ENCODE results near the gene KLHL4. TPM values are rescaled to one million over a fixed set of nuclear protein-coding genes. Genes with fewer than 3 reads are reported as not detected.
A peak's percentile ranks its signal among the peaks of the same experiment; 100 is the strongest.

The KLHL4 gene
- total and polyA plus RNA-seq, 9 of the 15 experiments (the other 6 are each of a cell fraction or from before 2014, with no cell fraction given) = 0.04 to 0.16 (median 0.06) TPM; not detected in 1

DNA sequence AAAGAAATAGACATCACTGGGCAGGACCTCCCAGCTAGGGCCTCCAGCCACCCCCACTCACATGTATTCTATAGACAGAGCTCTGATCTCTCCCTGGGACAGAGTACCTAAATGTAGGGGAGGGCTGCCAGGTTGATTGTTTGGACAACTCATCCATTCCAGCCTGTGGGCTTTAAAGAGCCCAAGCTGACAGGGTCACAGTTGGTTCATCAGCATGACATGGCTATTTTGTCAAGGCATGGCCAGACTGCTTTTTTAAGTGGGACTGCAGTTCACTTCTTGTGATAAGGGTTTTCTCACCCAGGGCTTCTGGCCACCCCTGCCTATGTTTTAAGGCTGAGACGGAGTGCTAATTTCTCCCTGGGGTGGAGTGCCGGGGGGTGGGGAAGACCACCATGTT, 63.3 kb downstream of the KLHL4 start (continued):
- TF ChIP-seq NFE2 (IDR thresholded peaks at IDR 0.05; ENCODE audit: low read depth) = peak; percentile 91
- no peak for TF ChIP-seq MTF1 (CRISPR knock-in tag; IDR thresholded peaks at IDR 0.05; ENCODE audit: borderline replicate concordance)
- TF ChIP-seq, protein P1, sequence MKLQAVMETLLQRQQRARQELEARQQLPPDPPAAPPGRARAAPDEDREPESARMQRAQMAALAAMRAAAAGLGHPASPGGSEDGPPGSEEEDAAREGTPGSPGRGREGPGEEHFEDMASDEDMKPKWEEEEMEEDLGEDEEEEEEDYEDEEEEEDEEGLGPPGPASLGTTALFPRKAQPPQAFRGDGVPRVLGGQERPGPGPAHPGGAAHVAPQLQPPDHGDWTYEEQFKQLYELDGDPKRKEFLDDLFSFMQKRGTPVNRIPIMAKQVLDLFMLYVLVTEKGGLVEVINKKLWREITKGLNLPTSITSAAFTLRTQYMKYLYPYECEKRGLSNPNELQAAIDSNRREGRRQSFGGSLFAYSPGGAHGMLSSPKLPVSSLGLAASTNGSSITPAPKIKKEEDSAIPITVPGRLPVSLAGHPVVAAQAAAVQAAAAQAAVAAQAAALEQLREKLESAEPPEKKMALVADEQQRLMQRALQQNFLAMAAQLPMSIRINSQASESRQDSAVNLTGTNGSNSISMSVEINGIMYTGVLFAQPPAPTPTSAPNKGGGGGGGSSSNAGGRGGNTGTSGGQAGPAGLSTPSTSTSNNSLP (IDR thresholded peaks at IDR 0.05; ENCODE audit: borderline replicate concordance, low read depth, low read length) = no peak
- TF ChIP-seq WHSC1 (IDR thresholded peaks at IDR 0.05; ENCODE audit: low read length) = no peak
- TF ChIP-seq RBFOX2 (IDR thresholded peaks at IDR 0.05; ENCODE audit: low read depth, low read length) = no peak
- no peak for TF ChIP-seq TAF9B (IDR thresholded peaks at IDR 0.05; ENCODE audit: partially characterized antibody)
- TF ChIP-seq DPF2 (IDR thresholded peaks at IDR 0.05) = no peak
- no peak for TF ChIP-seq TSC22D4 (tag; IDR thresholded peaks at IDR 0.05)
- 0 out of 4 replicates have a peak, but pooled peaks of 1 of the 2 experiments have one; percentile 11 for TF ChIP-seq KDM1A (IDR thresholded peaks at IDR 0.05)
- TF ChIP-seq, protein P2, sequence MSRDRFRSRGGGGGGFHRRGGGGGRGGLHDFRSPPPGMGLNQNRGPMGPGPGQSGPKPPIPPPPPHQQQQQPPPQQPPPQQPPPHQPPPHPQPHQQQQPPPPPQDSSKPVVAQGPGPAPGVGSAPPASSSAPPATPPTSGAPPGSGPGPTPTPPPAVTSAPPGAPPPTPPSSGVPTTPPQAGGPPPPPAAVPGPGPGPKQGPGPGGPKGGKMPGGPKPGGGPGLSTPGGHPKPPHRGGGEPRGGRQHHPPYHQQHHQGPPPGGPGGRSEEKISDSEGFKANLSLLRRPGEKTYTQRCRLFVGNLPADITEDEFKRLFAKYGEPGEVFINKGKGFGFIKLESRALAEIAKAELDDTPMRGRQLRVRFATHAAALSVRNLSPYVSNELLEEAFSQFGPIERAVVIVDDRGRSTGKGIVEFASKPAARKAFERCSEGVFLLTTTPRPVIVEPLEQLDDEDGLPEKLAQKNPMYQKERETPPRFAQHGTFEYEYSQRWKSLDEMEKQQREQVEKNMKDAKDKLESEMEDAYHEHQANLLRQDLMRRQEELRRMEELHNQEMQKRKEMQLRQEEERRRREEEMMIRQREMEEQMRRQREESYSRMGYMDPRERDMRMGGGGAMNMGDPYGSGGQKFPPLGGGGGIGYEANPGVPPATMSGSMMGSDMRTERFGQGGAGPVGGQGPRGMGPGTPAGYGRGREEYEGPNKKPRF (IDR thresholded peaks at IDR 0.05; ENCODE audit: low read depth, low read length) = no peak
- TF ChIP-seq MAFG (tag; conservative IDR thresholded peaks at IDR 0.05) = peak; percentile 83
- TF ChIP-seq CBFA2T2 (conservative IDR thresholded peaks at IDR 0.05) = no peak
- TF ChIP-seq HDAC3 (IDR thresholded peaks at IDR 0.05; ENCODE audit: borderline replicate concordance, partially characterized antibody) = no peak
- TF ChIP-seq, protein P3, sequence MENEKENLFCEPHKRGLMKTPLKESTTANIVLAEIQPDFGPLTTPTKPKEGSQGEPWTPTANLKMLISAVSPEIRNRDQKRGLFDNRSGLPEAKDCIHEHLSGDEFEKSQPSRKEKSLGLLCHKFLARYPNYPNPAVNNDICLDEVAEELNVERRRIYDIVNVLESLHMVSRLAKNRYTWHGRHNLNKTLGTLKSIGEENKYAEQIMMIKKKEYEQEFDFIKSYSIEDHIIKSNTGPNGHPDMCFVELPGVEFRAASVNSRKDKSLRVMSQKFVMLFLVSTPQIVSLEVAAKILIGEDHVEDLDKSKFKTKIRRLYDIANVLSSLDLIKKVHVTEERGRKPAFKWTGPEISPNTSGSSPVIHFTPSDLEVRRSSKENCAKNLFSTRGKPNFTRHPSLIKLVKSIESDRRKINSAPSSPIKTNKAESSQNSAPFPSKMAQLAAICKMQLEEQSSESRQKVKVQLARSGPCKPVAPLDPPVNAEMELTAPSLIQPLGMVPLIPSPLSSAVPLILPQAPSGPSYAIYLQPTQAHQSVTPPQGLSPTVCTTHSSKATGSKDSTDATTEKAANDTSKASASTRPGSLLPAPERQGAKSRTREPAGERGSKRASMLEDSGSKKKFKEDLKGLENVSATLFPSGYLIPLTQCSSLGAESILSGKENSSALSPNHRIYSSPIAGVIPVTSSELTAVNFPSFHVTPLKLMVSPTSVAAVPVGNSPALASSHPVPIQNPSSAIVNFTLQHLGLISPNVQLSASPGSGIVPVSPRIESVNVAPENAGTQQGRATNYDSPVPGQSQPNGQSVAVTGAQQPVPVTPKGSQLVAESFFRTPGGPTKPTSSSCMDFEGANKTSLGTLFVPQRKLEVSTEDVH (IDR thresholded peaks at IDR 0.05; ENCODE audit: low read depth, partially characterized antibody) = no peak
- TF ChIP-seq ZNF232 (CRISPR knock-in tag; IDR thresholded peaks at IDR 0.05) = no peak
- TF ChIP-seq, protein P4, sequence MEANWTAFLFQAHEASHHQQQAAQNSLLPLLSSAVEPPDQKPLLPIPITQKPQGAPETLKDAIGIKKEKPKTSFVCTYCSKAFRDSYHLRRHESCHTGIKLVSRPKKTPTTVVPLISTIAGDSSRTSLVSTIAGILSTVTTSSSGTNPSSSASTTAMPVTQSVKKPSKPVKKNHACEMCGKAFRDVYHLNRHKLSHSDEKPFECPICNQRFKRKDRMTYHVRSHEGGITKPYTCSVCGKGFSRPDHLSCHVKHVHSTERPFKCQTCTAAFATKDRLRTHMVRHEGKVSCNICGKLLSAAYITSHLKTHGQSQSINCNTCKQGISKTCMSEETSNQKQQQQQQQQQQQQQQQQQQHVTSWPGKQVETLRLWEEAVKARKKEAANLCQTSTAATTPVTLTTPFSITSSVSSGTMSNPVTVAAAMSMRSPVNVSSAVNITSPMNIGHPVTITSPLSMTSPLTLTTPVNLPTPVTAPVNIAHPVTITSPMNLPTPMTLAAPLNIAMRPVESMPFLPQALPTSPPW (CRISPR knock-in tag; IDR thresholded peaks at IDR 0.05) = no peak
- TF ChIP-seq, protein P5, sequence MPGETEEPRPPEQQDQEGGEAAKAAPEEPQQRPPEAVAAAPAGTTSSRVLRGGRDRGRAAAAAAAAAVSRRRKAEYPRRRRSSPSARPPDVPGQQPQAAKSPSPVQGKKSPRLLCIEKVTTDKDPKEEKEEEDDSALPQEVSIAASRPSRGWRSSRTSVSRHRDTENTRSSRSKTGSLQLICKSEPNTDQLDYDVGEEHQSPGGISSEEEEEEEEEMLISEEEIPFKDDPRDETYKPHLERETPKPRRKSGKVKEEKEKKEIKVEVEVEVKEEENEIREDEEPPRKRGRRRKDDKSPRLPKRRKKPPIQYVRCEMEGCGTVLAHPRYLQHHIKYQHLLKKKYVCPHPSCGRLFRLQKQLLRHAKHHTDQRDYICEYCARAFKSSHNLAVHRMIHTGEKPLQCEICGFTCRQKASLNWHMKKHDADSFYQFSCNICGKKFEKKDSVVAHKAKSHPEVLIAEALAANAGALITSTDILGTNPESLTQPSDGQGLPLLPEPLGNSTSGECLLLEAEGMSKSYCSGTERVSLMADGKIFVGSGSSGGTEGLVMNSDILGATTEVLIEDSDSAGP (CRISPR knock-in tag; IDR thresholded peaks at IDR 0.05) = no peak
- TF ChIP-seq, protein P6, sequence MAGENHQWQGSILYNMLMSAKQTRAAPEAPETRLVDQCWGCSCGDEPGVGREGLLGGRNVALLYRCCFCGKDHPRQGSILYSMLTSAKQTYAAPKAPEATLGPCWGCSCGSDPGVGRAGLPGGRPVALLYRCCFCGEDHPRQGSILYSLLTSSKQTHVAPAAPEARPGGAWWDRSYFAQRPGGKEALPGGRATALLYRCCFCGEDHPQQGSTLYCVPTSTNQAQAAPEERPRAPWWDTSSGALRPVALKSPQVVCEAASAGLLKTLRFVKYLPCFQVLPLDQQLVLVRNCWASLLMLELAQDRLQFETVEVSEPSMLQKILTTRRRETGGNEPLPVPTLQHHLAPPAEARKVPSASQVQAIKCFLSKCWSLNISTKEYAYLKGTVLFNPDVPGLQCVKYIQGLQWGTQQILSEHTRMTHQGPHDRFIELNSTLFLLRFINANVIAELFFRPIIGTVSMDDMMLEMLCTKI (IDR thresholded peaks at IDR 0.05; ENCODE audit: partially characterized antibody) = no peak

Measured in K562 (cell line).